K562 (cell line): ENCODE measurements around the gene PIMREG. TPM values are rescaled to one million over a fixed set of nuclear protein-coding genes. Genes with fewer than 3 reads are reported as not detected.

ENCODE experiments used
- ATAC-seq: fragments of 200-7000 bp; cut with Tn5 transposase; 3 replicates; pipeline ENCODE4 v1.9.1; 2020; ENCODE audit warnings: moderate library complexity
- BruUV-seq: library from RNA; stranded (reverse); fragments of 400-500 nt; replicated peaks from 2 replicates; lab custom pipeline; 2021; lab: Mats Ljungman, UMichigan
- CTCF ChIA-PET: fragments of 300-600 bp; formaldehyde crosslinking; extraction: SDS; loops from one replicate; lab custom pipeline; 2021; ENCODE audit warnings: low intra/inter-chr PET ratio; lab: Yijun Ruan, JAX
- POLR2A ChIA-PET: fragments of 300-600, 350-650 bp; sonication (Branson Sonifier 250); formaldehyde crosslinking; extraction: SDS; loops from one replicate; lab custom pipeline; 2021; ENCODE audit warnings: antibody characterized with exemption, inconsistent platforms; lab: Yijun Ruan, JAX
- DNase-seq, 4 experiments: peaks; one replicate each; pipeline versions ENCODE4 v3.0.0 to v3.0.0-alpha.2; 2011 to 2018; ENCODE audit warnings: low spot score in 3 of 4, mixed read lengths in 3 of 4; ENCODE audit errors: extremely low read depth in 1 of 4
- FAIRE-seq: peaks from 2 replicates; lab custom pipeline; 2011; peaks lifted over from hg19 to GRCh38; lab: Jason Lieb, UNC
- H2AFZ ChIP-seq: 2 replicates; pipeline ENCODE4 v1.6.0; 2011; ENCODE audit warnings: low read depth, low read length, control low read depth, inconsistent platforms
- H3K27ac ChIP-seq: fragments of 200-600 bp; 3 replicates; pipeline ENCODE4 v1.8.0; 2011; ENCODE audit warnings: low read depth, mild to moderate bottlenecking, control low read depth, inconsistent platforms, low read length, moderate library complexity, mixed read lengths; ENCODE audit errors: extremely low read depth
- H3K27me3 ChIP-seq, 2 experiments: fragments of 300-600 bp in 1 of 2; 2 replicates in 1 of 2; 3 replicates in 1 of 2; pipeline versions ENCODE4 v1.6.0 to v1.8.0; 2011; ENCODE audit warnings: inconsistent platforms in 2 of 2, low read length in 2 of 2, mild to moderate bottlenecking in 1 of 2, mixed read lengths in 1 of 2, moderate library complexity in 1 of 2; ENCODE audit not compliant: control insufficient read depth in 2 of 2, insufficient read depth in 2 of 2
- H3K36me3 ChIP-seq: fragments of 300-600 bp; 3 replicates; pipeline ENCODE4 v1.8.0; 2011; ENCODE audit warnings: mild to moderate bottlenecking, low read length, inconsistent platforms; ENCODE audit not compliant: control insufficient read depth, insufficient read depth
- H3K4me1 ChIP-seq, 2 experiments: fragments of 200-600 bp in 1 of 2; replicated peaks in 1 of 2; 2 replicates in 1 of 2; 3 replicates in 1 of 2; pipeline versions ENCODE4 v1.5.1 to v1.8.0; 2011; ENCODE audit warnings: inconsistent platforms in 2 of 2, low read length in 2 of 2, mild to moderate bottlenecking in 1 of 2, mixed read lengths in 1 of 2, moderate library complexity in 1 of 2; ENCODE audit not compliant: control insufficient read depth in 2 of 2, insufficient read depth in 2 of 2
- H3K4me2 ChIP-seq: 2 replicates; pipeline ENCODE4 v1.6.1; 2011; ENCODE audit warnings: low read length, control low read depth, inconsistent platforms, mixed read lengths; ENCODE audit not compliant: insufficient read depth
- H3K4me3 ChIP-seq: fragments of 200-600 bp; sonication (generic), shearing (Covaris generic); 2 replicates; pipeline ENCODE4 v1.5.1; 2016; ENCODE audit warnings: control low read depth, inconsistent platforms
- H3K79me2 ChIP-seq: fragments of 200-600 bp; 3 replicates; pipeline ENCODE4 v1.8.0; 2011; ENCODE audit warnings: low read length, inconsistent platforms; ENCODE audit not compliant: control insufficient read depth, insufficient read depth
- H3K9ac ChIP-seq, 2 experiments: 2 replicates each; pipeline versions ENCODE4 v1.6.0 to v1.6.1; 2011; ENCODE audit warnings: low read depth in 2 of 2, low read length in 2 of 2, control low read depth in 1 of 2, inconsistent platforms in 1 of 2, mild to moderate bottlenecking in 1 of 2, mixed read lengths in 1 of 2; ENCODE audit not compliant: insufficient read depth in 1 of 2
- H3K9me1 ChIP-seq: one replicate; pipeline ENCODE4 v1.6.0; 2011; ENCODE audit warnings: inconsistent platforms, mild to moderate bottlenecking, low read length, moderate library complexity; ENCODE audit not compliant: control insufficient read depth, insufficient read depth
- H3K9me3 ChIP-seq: replicated peaks from 2 replicates; pipeline ENCODE4 v1.5.1; 2011; ENCODE audit warnings: low read depth, low read length, inconsistent platforms; ENCODE audit not compliant: control insufficient read depth, insufficient read depth
- H4K20me1 ChIP-seq: replicated peaks from 2 replicates; pipeline ENCODE4 v1.6.1; 2011; ENCODE audit warnings: low read length, inconsistent platforms, mixed read lengths; ENCODE audit not compliant: control insufficient read depth, insufficient read depth
- BCOR ChIP-seq: fragments of 450-650 bp; IDR thresholded peaks from 2 replicates; pipeline ENCODE4 v1.6.1; 2016
- DACH1 ChIP-seq: fragments of 450-650 bp; IDR thresholded peaks from 2 replicates; pipeline ENCODE4 v1.6.1; 2018; ENCODE audit not compliant: partially characterized antibody
- HDGF ChIP-seq: fragments of 450-650 bp; IDR thresholded peaks from 2 replicates; pipeline ENCODE4 v1.6.1; 2016
- LARP7 ChIP-seq: fragments of 450-650 bp; IDR thresholded peaks from 2 replicates; pipeline ENCODE4 v1.6.1; 2016
- NR2C2 ChIP-seq, 2 experiments: fragments of 200-800 bp in 1 of 2; sonication (Bioruptor generic) in 1 of 2; sonication (generic) in 1 of 2; formaldehyde crosslinking in 1 of 2; IDR thresholded peaks; 2 replicates each; pipeline versions ENCODE4 v1.6.1 to v1.8.0; 2016 to 2022; ENCODE audit warnings: mild to moderate bottlenecking in 1 of 2, missing compliant biosample characterization in 1 of 2, missing genetic modification characterization in 1 of 2, missing genetic modification reagents in 1 of 2
- ZNF165 ChIP-seq: fragments of 250-450 bp; sonication (Bioruptor Pico); IDR thresholded peaks from 2 replicates; pipeline ENCODE4 v1.4.0; 2020; ENCODE audit warnings: borderline replicate concordance
- ZNF347 ChIP-seq: fragments of 450-650 bp; formaldehyde crosslinking; IDR thresholded peaks from 2 replicates; pipeline ENCODE4 v1.4.0; 2020; ENCODE audit warnings: low read depth, mild to moderate bottlenecking, moderate library complexity
- WGBS: fragments of 100-300 bp; shearing (Covaris generic); methylation state at CpG from one replicate; pipeline ENCODE4 v1.1.6; 2016; ENCODE audit warnings: low coverage, mixed read lengths; ENCODE audit not compliant: insufficient coverage; ENCODE audit errors: missing lambda C conversion rate; 5-methylcytosine and 5-hydroxymethylcytosine counted together
- in situ Hi-C: fragments of 300-500 bp; cut with MboI; formaldehyde crosslinking; loops from 4 replicates; pipeline ENCODE4 v1.15.0; 2018; ENCODE audit warnings: inconsistent platforms, mixed read lengths
- intact Hi-C: fragments of 100-400 bp; cut with micrococcal nuclease; formaldehyde crosslinking; loops from 2 replicates; pipeline ENCODE4 v1.14.2; 2022
- polyA plus RNA-seq, 8 experiments: library from polyadenylated mRNA; depleted of rRNA in 4 of 8; stranded (reverse) in 5 of 8; unstranded in 3 of 8; fragments of >200 nt; fragmentation: Nextera tagmentation in 2 of 8; fragmentation: Illumina TruSeq in 1 of 8; extraction: Ambion mirVana in 2 of 8; extraction: Trizol in 1 of 8; gene quantifications; 2 replicates each; pipeline versions ENCODE4 v1.2.1 to v1.2.3, GENCODE V29; 2011 to 2014; ENCODE audit warnings: inconsistent platforms in 1 of 8, missing spikeins in 1 of 8
- total RNA-seq, 7 experiments: library from RNA; depleted of rRNA in 6 of 7; stranded (reverse); fragments of >200 nt in 6 of 7; fragmentation: Illumina TruSeq in 2 of 7; extraction: Trizol in 2 of 7; gene quantifications; 2 replicates each; pipeline versions ENCODE4 v1.2.1 to v1.2.3, GENCODE V29; 2011 to 2021; ENCODE audit warnings: low replicate concordance in 1 of 7
- TF ChIP-seq, protein P1 (sequence below): fragments of 250-450 bp; sonication (Bioruptor Pico); IDR thresholded peaks from 2 replicates; pipeline ENCODE4 v1.8.0; 2021; ENCODE audit warnings: moderate library complexity, mild to moderate bottlenecking, inconsistent platforms
- TF ChIP-seq, protein P2 (sequence below): fragments of 200-600 bp; sonication (generic); IDR thresholded peaks from one replicate; pipeline ENCODE4 v1.6.1; 2012; ENCODE audit warnings: mild to moderate bottlenecking, low read depth, low read length, inconsistent platforms

Gene PIMREG
- total and polyA plus RNA-seq, 9 of the 15 experiments (the other 6 are each of a cell fraction or from before 2014, with no cell fraction given): 1.1 to 16.7 (median 9.4) TPM

DNA sequence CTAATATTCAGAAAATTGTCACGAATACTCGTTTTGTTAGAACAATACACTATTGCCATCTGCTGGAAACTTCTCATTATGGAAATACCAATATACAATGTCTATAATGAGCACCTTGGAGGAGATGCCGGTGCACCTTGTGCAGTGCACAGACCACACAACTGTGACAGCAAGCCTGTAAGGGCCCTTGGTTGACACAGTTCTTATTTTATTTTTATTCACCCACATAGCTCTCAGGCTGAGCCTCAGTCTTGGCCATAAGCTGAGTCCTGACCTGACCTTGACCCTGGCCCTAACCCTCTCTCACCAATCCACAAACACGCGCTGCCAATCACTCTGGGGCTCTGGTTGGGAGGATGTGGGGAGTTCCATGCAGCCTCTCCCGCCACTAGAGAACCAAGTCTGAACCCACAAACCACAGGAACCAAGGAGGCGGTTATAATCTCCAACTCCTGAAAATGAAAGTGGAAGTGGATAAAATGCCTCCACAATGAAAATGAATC lies 16.9 kb upstream of the PIMREG start (continued):
- TF ChIP-seq LARP7 (no peak), DACH1 (no peak), NR2C2 (CRISPR knock-in tag; IDR thresholded peaks at IDR 0.05) (no peak), NR2C2 (tag; IDR thresholded peaks at IDR 0.05) (peak; percentile 25; the same call in 1 of the 2 replicates)

DNA sequence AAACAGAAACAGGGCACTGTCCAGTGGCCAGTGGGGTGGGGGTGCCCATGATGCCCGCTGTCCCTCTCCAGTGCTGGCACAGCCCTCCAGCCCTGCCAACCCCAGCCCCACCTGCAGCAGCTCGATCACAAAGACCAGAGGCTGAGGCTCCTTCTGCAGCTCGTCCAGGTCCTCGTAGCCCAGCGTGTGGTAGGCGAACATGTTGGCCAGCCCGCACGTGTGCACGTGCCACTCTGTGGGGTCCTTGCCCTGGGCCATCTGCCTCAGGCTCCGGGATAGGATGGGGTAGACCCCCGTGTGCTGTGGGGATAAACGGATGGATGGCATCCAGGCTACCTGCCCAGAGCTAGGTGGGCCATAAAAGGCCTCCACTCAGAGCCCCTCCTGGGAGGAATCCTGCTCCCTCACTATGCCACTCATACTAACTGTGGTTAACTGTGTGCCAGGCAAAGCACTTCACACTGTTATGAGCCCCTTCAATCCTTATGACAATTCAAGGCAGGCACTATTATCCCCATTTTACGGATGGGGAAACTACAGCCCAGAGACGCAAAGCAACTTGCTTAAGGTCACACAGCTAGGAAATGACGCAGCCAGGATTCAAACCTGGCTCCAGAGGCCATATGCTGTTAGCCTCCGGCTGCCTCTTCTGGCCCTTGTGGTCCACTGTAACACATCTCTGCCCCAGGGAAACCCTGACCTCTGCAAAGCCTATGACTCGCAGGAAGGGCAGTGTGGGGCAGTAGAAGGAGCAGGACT lies 15.9 kb upstream of the PIMREG start:
- 12% methylated on average over 16 of the region's 17 CpGs for WGBS
- Histone ChIP-seq H3K4me3 (no peak overlapping the region), H3K79me2 (no peaks in the 10 kb centered on the region), H3K4me2 (no peak overlapping the region), H3K27ac (no peak overlapping the region), H3K36me3 (no peaks in the 10 kb centered on the region), H4K20me1 (no peaks in the 10 kb centered on the region), H3K27me3 (peaks cover 0 to 28% of the 10 kb centered on the region in 2 experiments; a peak in 2 of 5 replicates), H3K9me1 (no peaks in the 10 kb centered on the region), H3K4me1 (no peaks in the 10 kb centered on the region), H3K9me3 (no peaks in the 10 kb centered on the region), H2AFZ (no peak overlapping the region), H3K9ac (no peak overlapping the region)
- POLR2A ChIA-PET: no interaction called here
- no peak for DNase-seq
- no peak for FAIRE-seq
- BruUV-seq: no TSS peak
- in situ Hi-C loops (loop anchor here (5.0 to 25.0 kb wide), 2 partner anchors 841 to 1191 kb away; partner anchors contain the start of gene SCIMP), intact Hi-C loops (loop anchor here (10.0 kb wide), 1 partner anchor 834 kb away; no protein-coding TSS in a partner anchor)
- no peak for ATAC-seq
- CTCF ChIA-PET: no interaction called here
- no peak for TF ChIP-seq ZNF347
- TF ChIP-seq HDGF: no peak
- TF ChIP-seq, protein P1, sequence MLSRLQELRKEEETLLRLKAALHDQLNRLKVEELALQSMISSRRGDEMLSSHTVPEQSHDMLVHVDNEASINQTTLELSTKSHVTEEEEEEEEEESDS: no peak
- no peak for TF ChIP-seq ZNF165 (CRISPR knock-in tag)
- TF ChIP-seq BCOR: peak; percentile 34; the same call in 1 of the 2 replicates
- TF ChIP-seq, protein P2, sequence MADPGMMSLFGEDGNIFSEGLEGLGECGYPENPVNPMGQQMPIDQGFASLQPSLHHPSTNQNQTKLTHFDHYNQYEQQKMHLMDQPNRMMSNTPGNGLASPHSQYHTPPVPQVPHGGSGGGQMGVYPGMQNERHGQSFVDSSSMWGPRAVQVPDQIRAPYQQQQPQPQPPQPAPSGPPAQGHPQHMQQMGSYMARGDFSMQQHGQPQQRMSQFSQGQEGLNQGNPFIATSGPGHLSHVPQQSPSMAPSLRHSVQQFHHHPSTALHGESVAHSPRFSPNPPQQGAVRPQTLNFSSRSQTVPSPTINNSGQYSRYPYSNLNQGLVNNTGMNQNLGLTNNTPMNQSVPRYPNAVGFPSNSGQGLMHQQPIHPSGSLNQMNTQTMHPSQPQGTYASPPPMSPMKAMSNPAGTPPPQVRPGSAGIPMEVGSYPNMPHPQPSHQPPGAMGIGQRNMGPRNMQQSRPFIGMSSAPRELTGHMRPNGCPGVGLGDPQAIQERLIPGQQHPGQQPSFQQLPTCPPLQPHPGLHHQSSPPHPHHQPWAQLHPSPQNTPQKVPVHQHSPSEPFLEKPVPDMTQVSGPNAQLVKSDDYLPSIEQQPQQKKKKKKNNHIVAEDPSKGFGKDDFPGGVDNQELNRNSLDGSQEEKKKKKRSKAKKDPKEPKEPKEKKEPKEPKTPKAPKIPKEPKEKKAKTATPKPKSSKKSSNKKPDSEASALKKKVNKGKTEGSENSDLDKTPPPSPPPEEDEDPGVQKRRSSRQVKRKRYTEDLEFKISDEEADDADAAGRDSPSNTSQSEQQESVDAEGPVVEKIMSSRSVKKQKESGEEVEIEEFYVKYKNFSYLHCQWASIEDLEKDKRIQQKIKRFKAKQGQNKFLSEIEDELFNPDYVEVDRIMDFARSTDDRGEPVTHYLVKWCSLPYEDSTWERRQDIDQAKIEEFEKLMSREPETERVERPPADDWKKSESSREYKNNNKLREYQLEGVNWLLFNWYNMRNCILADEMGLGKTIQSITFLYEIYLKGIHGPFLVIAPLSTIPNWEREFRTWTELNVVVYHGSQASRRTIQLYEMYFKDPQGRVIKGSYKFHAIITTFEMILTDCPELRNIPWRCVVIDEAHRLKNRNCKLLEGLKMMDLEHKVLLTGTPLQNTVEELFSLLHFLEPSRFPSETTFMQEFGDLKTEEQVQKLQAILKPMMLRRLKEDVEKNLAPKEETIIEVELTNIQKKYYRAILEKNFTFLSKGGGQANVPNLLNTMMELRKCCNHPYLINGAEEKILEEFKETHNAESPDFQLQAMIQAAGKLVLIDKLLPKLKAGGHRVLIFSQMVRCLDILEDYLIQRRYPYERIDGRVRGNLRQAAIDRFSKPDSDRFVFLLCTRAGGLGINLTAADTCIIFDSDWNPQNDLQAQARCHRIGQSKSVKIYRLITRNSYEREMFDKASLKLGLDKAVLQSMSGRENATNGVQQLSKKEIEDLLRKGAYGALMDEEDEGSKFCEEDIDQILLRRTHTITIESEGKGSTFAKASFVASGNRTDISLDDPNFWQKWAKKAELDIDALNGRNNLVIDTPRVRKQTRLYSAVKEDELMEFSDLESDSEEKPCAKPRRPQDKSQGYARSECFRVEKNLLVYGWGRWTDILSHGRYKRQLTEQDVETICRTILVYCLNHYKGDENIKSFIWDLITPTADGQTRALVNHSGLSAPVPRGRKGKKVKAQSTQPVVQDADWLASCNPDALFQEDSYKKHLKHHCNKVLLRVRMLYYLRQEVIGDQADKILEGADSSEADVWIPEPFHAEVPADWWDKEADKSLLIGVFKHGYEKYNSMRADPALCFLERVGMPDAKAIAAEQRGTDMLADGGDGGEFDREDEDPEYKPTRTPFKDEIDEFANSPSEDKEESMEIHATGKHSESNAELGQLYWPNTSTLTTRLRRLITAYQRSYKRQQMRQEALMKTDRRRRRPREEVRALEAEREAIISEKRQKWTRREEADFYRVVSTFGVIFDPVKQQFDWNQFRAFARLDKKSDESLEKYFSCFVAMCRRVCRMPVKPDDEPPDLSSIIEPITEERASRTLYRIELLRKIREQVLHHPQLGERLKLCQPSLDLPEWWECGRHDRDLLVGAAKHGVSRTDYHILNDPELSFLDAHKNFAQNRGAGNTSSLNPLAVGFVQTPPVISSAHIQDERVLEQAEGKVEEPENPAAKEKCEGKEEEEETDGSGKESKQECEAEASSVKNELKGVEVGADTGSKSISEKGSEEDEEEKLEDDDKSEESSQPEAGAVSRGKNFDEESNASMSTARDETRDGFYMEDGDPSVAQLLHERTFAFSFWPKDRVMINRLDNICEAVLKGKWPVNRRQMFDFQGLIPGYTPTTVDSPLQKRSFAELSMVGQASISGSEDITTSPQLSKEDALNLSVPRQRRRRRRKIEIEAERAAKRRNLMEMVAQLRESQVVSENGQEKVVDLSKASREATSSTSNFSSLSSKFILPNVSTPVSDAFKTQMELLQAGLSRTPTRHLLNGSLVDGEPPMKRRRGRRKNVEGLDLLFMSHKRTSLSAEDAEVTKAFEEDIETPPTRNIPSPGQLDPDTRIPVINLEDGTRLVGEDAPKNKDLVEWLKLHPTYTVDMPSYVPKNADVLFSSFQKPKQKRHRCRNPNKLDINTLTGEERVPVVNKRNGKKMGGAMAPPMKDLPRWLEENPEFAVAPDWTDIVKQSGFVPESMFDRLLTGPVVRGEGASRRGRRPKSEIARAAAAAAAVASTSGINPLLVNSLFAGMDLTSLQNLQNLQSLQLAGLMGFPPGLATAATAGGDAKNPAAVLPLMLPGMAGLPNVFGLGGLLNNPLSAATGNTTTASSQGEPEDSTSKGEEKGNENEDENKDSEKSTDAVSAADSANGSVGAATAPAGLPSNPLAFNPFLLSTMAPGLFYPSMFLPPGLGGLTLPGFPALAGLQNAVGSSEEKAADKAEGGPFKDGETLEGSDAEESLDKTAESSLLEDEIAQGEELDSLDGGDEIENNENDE: no peak
